NCI-H748 (cell line): Measurements from ENCODE around the gene WDR91.
"Not testable (repeated sequence)": the region's sequence is repeated elsewhere in the genome, so short reads cannot be mapped to it uniquely, and the experiment has no call there.

Experiments
- DNase-seq: peaks from one replicate; lab custom pipeline; 2025; ENCODE audit not compliant: unreplicated experiment; lab: John Stamatoyannopoulos, UW

The WDR91 gene

DNA sequence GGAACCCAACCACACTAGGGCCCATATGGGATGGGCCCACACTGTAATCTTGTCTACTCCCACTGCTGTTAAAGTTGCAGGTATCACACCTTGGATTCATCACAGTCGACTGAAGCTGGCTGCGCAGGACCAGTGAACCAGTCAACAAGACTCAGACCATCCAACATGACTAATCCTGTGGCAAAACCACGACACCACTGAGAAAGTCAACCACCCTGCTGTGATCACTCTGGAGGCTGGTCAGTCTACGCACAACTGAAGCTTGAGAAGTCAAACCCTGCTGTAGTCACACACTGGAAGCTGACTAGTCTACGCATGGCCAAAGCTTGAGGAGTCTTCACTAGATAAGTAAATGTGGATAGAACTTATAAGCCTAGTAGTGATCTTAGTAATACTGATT, 31.2 kb downstream of the WDR91 start:
- DNase-seq, result no peak

DNA sequence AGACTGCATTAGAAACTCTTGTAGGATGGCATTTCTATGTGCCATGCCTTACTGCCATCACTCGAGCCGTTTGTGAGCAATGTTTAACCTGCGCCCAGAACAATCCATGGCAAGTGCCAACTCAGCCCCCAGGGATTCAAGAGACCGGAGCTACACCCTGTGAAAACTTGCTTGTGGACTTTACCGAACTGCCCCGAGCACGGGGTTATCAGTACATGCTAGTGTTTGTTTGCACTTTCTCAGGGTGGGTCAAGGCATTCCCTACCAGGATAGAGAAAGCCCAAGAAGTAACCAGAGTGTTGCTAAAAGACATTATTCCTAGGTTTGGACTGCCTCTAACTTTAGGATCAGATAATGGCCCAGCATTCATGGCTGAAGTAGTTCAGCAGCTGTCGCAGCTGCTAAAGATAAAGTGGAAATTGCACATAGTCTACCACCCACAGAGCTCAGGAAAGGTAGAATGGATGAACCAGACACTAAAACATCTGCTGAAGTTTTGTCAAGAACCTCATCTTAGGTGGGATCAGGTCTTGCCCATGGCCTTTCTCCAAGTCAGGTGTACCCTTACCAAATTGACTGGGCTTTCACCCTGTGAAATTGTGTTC, 31.9 kb downstream of the WDR91 start:
- DNase-seq, result no peak

DNA sequence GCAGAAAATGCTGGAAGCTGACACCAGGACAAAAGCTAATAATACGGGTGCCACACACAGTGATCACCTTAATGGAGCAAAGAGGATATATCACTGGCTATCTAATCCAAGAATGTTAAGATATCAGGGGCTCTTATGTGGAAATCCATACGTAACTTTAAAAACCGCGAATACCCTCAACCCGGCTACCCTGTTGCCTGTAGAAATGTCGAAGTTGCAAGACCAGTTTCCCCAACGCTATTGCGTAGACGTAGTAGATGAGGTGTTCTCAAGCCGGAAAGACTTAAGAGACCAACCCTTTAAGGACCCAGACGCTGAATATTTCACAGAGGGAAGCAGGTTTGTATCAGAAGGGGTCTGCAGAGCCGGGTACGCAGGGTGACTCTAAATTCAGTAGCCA, 33.0 kb downstream of the WDR91 start:
- no peak for DNase-seq

DNA sequence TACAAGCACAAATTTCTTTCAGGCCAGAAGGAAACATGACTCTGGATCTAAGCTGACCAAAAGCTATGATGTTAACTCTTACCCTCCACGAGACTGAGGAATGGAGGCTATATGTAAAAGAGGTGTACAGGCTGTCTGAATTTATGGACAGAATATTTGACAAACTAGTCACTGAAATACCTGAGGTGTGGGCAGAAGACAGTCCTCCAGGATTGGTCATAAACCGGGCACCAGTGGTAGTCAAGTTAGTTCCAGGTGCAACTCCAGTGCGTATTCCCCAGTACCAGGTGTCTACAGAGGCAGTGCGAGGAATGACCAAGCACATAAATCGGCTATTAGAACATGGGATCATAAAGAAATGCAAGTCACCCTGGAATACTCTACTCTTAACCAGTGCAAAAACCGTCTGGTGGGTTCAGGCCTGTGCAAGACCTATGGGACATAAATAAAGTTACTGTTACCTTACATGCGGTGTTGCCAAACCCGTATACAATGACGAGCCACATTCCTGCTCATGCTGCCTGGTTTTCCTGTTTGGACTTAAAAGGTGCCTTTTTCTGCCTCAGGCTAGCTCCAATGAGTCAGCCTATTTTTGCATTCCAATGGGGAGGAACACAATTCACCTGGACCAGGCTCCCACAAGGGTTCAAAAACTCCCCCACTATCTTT, 34.2 kb downstream of the WDR91 start:
- no peak for DNase-seq

DNA sequence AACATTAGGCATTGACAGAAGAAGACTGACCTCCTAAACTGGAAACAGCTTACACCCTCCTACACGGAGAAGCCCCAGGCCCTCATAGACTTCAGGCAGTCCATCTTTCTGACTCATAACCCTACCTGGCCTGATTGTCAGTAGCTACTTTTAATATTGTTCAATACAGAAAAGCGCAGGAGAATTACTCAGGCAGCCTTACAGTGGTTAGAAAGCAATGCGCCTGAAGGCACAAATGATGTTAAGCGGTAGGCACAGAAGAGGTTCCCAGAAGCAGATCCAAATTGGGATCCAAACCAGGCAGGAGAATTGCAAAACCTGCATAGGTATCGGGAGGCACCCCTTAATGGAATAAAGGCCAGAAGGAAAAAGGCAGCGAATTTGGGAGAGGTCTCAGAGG, 35.4 kb downstream of the WDR91 start:
- no peak for DNase-seq

DNA sequence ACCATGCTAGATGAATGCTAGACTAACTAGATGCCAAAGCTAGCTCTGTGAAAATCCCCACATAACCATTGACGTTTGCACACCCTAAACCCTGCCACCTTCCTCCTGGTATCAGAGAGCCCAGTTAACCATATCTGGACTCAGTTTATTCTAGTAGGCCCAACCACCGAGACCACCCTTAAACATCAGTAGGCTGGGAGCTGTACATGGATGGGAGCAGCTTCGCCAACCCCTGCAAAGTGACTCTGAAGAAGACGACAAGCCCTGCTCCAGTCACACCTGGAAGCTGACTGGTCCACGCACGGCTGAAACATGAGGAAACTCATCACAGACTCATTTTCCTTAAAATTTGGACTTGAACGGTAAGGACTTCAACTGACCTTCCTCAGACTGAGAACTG, 36.4 kb downstream of the WDR91 start:
- no peak for DNase-seq

DNA sequence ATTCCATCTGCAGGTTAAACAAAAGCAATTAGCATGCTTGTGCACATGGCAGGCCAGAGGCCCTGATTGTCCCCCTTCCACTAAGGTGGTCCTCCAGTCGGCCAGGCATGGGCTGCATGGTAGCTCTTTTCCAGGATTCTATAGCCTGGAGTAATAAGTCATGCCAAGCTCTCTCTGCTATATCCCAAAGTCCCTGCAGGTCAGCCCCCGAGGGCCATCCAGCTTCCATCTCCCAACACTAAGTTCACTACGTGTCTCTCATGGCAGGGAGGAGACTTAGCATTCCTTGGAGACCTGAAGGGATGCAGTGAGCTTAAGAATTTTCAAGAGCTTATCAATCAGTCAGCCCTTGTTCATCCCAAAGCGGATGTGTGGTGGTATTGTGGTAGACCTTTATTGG, 37.4 kb downstream of the WDR91 start:
- DNase-seq, result not testable (repeated sequence)

DNA sequence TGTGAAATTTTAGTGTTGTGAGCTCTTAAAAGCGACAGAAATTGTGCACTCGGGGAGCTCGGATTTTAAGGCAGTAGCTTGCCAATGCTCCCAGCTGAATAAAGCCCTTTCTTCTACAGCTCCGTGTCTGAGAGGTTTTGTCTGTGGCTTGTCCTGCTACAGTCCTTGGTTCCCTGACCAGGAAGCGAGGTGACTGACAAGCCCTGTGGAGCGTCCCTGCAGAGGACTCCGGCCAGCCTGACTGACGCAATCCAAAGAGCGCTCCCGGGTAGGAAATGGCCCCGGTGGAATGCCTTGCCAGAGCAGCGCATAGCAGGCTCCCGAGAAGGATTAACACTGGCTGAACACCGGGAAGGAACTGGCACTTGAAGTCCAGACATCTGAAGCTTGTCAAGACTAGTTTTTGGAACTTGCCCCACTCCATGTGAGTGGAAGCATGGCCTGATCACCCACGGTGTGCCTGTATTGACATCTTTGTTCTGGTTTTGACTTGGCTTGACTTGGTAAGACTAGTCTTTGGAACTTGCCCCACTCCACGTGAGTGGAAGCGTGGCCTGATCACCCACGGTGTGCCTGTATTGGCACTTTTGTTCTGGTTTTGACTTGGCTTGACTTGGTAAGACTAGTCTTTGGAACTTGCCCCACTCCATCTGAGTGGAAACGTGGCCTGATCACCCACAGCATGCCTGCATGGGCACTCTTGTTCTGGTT, 39.6 kb downstream of the WDR91 start:
- not testable (repeated sequence) for DNase-seq

DNA sequence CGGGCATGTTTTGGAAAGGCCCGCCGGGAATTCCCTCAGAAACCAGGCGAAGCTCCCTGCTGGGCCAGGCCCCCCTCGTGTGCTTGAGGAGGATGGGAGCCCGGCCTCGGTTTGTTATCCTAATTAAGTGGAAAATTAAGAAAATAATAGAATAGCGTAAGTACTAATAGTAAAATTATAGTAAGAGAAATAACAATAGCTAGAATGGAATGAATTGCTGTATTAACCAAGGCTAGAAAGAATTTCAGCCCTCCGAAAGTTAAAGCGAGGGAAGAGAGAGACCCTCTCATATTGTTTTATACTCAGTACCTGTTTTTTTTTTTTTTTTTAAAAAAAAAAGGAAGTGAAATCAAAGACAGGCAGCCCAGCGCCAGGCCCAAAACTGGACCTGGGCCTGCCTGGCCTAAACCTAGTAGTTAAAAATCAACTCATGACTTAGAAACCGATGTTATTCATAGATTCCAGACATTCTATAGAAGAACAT, 40.3 kb downstream of the WDR91 start:
- DNase-seq, result not testable (repeated sequence)

DNA sequence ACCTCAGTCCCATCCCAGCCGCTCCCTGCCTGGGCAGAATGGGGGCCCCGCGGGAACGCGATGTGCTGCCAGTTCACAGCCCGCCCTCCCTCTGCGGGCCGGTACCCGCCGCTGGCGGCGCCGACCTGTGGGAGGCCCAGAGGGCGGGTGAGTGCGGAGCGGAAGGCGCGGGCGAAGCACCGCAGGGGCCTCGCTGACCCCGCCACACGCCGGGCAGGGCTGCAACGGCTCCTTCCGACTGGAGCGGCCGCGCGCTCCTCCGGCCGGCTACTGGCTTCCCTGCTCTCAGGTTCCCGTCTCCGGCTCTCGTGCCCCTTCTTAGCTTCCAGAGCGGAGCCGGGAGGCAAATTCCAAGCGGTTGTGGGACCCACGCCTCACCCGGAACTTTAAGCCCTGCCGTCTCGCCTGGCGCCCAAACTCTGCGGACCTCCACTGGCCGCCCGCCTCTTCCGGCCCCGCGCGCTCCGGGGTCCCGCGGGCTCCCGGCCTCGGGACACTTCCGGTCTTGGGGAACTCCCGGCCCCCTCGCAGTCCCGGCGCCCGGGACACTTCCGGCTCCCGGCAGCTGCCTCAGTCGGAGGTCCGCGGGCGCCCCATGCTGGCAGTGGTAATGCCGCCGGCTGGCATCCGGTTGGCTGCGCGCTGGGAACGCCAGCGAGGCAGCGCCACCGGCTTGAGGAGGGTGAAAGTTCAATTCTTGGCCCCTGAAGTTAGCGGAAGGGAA, 40.9 kb downstream of the WDR91 start, which contains the start of gene CYREN:
TSS of gene CYREN (minus strand) at position 434 of the 724 bp plus-strand sequence. CDS start 1,785 bp downstream, outside the sequence.
- DNase-seq, result peak; percentile 94

DNA sequence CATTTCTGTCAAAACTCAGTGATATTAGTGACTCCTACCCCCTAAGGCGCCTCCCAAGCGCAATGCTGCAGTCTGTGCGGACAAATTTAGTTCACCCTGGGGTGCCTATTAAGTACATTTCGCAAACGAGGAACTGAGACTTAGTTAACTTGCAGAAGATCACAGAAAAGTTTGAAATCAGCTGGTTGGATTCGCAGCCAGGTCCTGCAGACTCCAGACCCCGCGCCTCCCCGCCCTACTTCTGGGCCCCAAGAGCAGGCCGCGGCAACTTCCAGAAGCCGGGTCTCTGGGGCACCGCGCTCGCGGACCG, 41.4 kb downstream of the WDR91 start:
- DNase-seq, result no peak

DNA sequence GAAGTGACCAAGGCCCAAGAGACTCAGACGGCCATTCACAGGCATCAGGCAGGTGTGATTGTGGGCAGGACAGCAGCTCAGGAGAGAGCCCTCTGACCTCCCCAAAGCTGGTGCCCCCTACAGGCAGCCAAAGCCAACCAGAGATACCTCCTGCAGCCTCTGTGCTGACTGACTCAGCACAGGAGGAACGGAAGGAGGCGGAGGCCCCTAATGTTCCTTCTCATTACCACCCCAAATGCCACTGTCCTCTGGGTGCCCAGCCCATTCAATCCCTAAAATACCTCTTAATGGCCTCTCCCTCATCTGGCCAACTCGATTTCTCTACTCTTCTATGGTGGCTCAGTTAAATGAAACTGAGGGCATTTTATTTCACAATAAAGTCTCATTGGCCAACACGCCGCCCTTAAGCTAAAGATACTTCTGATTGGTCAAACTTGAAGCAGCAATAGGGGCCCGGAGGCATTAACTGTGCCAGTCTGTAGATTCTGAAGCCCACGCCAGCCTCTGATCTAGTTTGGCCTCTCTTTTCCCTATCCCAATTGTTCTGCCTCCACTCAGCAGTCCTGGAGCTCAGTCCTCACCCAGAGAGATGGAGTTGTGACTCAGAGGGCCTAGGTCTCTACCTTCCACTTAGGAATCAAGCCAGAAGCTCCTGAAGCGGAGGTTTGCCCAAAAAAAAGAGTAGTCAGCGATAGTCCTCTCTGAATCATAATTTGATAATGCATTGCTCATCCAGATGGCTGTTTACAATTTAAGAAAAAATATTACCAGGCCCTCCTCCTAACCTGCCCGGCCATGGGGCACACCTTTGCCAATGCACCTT, 42.0 kb downstream of the WDR91 start:
- peak; percentile 14 for DNase-seq

DNA sequence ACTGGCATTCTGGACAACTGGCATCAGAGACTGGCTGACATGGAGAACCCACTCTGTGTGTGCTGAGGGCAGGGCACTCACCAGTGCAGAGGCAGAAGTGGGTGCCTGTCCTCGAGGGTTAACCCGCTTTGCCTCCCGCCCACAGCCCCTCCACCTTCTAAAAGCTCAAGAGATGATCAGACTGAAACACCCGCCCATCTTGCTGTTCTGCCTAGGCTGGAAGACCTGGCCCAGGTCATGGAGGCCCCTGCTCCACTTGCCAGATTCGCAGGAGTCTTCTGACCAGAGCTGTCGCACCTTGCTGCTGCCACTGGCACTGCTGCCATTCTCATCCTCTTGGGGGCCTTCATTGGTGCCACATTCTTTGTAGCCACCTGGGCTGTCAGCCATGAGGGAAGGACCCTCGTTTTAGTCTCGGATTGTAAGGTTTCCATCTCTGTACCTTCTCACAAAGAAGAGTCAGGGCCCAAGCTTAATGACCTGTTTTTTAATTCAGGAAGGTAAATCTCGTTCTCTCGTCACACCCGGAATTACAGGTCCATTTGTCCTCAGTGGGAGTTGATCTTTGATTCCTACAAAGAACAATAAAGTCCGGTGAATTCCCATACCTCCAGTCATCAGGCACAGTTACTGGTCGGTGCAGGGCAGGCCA, 42.7 kb downstream of the WDR91 start:
- no peak for DNase-seq

DNA sequence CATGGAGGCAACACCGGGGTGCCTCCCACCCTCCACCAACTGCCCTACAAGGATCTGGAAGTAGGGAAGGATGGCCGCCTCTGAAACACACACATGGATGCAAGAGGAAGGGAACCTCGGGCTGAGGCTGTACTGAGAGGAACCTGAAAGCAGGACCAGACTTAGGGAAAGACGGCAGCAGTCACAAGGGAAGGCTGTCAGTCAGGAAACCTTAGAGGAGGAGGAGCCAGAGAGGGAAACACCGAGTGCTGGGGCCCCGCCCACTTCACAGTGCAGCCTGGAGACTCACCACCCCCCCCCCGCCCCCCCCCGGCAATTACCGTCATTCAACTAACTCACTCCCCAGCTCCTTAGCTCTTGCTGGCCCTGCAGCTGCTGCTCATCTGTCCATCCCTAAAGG, 43.3 kb downstream of the WDR91 start:
- no peak for DNase-seq

DNA sequence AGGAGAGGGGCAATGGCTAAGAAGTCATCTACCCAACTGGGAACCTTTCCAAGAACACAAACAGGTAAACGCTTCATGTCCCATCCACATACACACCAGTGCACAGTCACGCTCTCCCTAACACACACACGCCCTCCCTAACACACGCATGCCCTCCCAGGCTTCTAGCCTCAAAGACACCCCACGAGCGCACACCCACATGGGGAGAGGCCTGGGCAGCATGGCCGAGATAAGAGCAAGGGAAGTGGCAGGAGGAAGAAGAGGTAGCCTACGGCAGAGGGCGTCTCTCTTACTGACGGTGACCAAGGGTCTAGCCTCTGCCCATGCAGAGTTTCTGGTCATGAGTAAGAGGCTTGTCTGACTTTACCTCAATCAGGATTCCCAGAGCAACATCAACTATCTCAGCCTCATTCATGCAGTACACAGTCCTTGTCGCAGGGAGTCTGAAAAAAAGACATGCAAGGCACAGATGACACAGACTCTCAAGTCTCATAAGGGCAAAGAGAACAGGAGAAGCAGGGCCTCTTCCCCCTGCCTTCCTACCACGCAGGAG, 43.9 kb downstream of the WDR91 start:
- no peak for DNase-seq

DNA sequence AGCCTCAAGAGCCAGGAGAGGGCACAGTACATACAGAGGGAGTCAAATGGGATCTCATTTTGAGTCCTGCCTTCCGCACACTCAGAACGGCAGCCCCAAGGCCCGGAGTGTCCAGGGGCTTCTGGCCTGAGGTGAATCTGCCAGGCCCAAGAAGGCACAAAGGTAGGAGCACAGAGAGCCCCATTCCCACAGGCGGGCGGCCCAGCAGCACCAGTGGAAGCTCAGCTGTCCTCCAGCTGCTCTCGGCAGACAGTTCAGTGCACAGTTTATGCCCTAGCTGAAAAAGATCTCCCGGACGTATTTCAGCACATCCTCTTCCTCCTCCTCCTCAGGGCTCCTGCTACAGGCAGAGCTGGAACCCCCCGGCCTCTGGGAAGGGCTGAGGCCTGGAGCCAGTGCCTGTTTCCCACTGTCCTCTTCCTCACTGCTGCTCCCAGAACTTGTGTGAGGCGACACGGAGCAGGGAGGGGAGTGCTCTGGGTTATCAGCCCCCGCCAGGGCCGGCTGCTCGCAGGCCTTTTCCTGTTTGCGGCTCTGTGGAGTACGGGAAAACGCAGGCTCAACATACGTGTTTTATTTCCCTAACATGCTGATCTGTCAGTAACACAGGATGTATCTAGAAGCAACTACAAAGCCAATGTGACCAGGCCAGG, 44.9 kb downstream of the WDR91 start:
- no peak for DNase-seq

DNA sequence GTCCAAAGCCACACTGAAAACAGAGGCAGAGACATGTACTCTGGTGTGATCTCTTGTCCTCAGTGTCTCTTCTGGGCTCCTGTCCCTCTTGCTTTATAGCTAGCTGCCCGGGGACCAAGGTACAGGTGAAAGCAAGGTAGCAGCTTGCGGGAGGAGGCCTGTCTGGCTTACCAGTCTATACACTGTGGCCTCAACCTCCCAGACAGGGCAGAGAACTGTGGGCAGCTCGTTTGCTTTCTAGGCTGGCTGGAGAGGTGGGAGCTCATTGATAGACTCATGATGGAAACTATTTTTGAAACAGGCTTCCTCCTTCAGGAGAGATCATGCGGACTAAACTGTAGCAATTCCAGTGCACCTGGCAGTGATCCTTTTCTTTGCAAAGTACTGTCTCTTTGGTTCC, 45.5 kb downstream of the WDR91 start:
- DNase-seq, result no peak

DNA sequence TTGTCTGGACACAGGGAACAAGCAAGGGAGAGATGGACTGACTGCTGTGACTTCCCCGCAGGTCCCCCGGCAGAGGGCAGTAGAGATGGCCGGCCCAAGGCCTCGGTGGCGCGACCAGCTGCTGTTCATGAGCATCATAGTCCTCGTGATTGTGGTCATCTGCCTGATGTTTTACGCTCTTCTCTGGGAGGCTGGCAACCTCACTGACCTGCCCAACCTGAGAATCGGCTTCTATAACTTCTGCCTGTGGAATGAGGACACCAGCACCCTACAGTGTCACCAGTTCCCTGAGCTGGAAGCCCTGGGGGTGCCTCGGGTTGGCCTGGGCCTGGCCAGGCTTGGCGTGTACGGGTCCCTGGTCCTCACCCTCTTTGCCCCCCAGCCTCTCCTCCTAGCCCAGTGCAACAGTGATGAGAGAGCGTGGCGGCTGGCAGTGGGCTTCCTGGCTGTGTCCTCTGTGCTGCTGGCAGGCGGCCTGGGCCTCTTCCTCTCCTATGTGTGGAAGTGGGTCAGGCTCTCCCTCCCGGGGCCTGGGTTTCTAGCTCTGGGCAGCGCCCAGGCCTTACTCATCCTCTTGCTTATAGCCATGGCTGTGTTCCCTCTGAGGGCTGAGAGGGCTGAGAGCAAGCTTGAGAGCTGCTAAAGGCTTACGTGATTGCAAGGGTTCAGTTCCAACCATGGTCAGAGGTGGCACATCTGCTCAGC, 46.8 kb downstream of the WDR91 start:
- DNase-seq, result no peak
